HepG2 (cell line): ENCODE data around the gene ZNF507. TPM values are rescaled to one million over a fixed set of nuclear protein-coding genes. Genes with fewer than 3 reads are reported as not detected.

Source experiments
- CCAR2 ChIP-seq: fragments of 200-400 bp; formaldehyde crosslinking; optimal IDR thresholded peaks from 2 replicates; pipeline ENCODE3; 2018; ENCODE audit warnings: low read depth, mild to moderate bottlenecking, low read length, moderate library complexity
- CENPBD1 ChIP-seq: sonication (generic); formaldehyde crosslinking; IDR thresholded peaks from 2 replicates; pipeline ENCODE4 v1.8.0; 2022; ENCODE audit warnings: missing genetic modification reagents, low read depth, mild to moderate bottlenecking, borderline replicate concordance
- CREM ChIP-seq, 2 experiments: sonication (generic) in 1 of 2; formaldehyde crosslinking in 1 of 2; IDR thresholded peaks; 2 replicates each; pipeline versions ENCODE4 v1.4.0 to v1.6.1; 2016 to 2020; ENCODE audit warnings: antibody characterized with exemption in 1 of 2, mild to moderate bottlenecking in 1 of 2, missing genetic modification reagents in 1 of 2
- DRAP1 ChIP-seq: IDR thresholded peaks from 2 replicates; pipeline ENCODE4 v1.6.1; 2016; ENCODE audit warnings: missing genetic modification reagents, missing compliant biosample characterization
- GABPB1 ChIP-seq: IDR thresholded peaks from 2 replicates; pipeline ENCODE4 v1.6.1; 2016; ENCODE audit warnings: mild to moderate bottlenecking, missing genetic modification reagents, moderate library complexity, missing compliant biosample characterization
- GLI4 ChIP-seq: sonication (generic); formaldehyde crosslinking; IDR thresholded peaks from 2 replicates; pipeline ENCODE4 v1.5.1; 2020; ENCODE audit warnings: missing genetic modification reagents, mild to moderate bottlenecking, moderate library complexity, borderline replicate concordance
- KDM1A ChIP-seq: IDR thresholded peaks from 2 replicates; pipeline ENCODE4 v1.6.1; 2016; ENCODE audit warnings: missing compliant biosample characterization
- MTA3 ChIP-seq: sonication (generic); formaldehyde crosslinking; IDR thresholded peaks from 2 replicates; pipeline ENCODE4 v1.4.0; 2020; ENCODE audit warnings: missing genetic modification reagents
- MXD4 ChIP-seq: IDR thresholded peaks from 2 replicates; pipeline ENCODE4 v1.6.1; 2016; ENCODE audit warnings: mild to moderate bottlenecking, missing biosample characterization, missing genetic modification reagents
- PRPF4 ChIP-seq: fragments of 200-400 bp; formaldehyde crosslinking; IDR thresholded peaks from 2 replicates; pipeline ENCODE4 v1.6.1; 2016; ENCODE audit warnings: low read length, low read depth; ENCODE audit not compliant: poor library complexity, severe bottlenecking
- SKIL ChIP-seq: sonication (generic); formaldehyde crosslinking; IDR thresholded peaks from 2 replicates; pipeline ENCODE4 v1.8.0; 2022; ENCODE audit warnings: missing genetic modification reagents, mild to moderate bottlenecking, moderate library complexity, borderline replicate concordance
- SPEN ChIP-seq: sonication (generic); formaldehyde crosslinking; IDR thresholded peaks from 2 replicates; pipeline ENCODE4 v1.5.1; 2020; ENCODE audit warnings: low read depth, mild to moderate bottlenecking, missing genetic modification reagents
- TAF15 ChIP-seq: fragments of 200-400 bp; formaldehyde crosslinking; IDR thresholded peaks from one replicate; pipeline ENCODE4 v1.6.1; 2018; ENCODE audit warnings: mild to moderate bottlenecking, low read depth, low read length; ENCODE audit not compliant: poor library complexity, severe bottlenecking
- TOE1 ChIP-seq: sonication (generic); formaldehyde crosslinking; IDR thresholded peaks from 2 replicates; pipeline ENCODE4 v1.4.0; 2020; ENCODE audit warnings: mild to moderate bottlenecking, missing genetic modification reagents
- ZFP90 ChIP-seq: sonication (generic); formaldehyde crosslinking; IDR thresholded peaks from 2 replicates; pipeline ENCODE4 v1.8.0; 2022; ENCODE audit warnings: missing genetic modification reagents, mild to moderate bottlenecking, inconsistent platforms, borderline replicate concordance
- ZNF207 ChIP-seq: fragments of 450-650 bp; IDR thresholded peaks from 2 replicates; pipeline ENCODE4 v1.6.1; 2016; ENCODE audit warnings: antibody characterized with exemption, borderline replicate concordance
- ZNF274 ChIP-seq: sonication (generic); formaldehyde crosslinking; IDR thresholded peaks from 2 replicates; pipeline ENCODE4 v1.5.1; 2020; ENCODE audit warnings: mild to moderate bottlenecking, missing genetic modification reagents
- ZNF44 ChIP-seq: sonication (generic); formaldehyde crosslinking; IDR thresholded peaks from 2 replicates; pipeline ENCODE4 v1.5.1; 2020; ENCODE audit warnings: mild to moderate bottlenecking, missing genetic modification reagents
- ZNF691 ChIP-seq: sonication (generic); formaldehyde crosslinking; IDR thresholded peaks from 2 replicates; pipeline ENCODE4 v1.4.0; 2020; ENCODE audit warnings: missing genetic modification reagents, low read depth, mild to moderate bottlenecking, borderline replicate concordance
- ZNF724P ChIP-seq: sonication (generic); formaldehyde crosslinking; IDR thresholded peaks from 2 replicates; pipeline ENCODE4 v1.8.0; 2022; ENCODE audit warnings: missing genetic modification reagents, borderline replicate concordance
- ZNF775 ChIP-seq: sonication (generic); formaldehyde crosslinking; IDR thresholded peaks from 2 replicates; pipeline ENCODE4 v1.4.0; 2020; ENCODE audit warnings: missing genetic modification reagents, mild to moderate bottlenecking, moderate library complexity, borderline replicate concordance
- ZNF850 ChIP-seq: sonication (generic); formaldehyde crosslinking; conservative IDR thresholded peaks from 2 replicates; pipeline ENCODE4 v1.9.0; 2021; ENCODE audit warnings: mild to moderate bottlenecking, missing genetic modification reagents
- ZXDC ChIP-seq: sonication (generic); formaldehyde crosslinking; IDR thresholded peaks from 2 replicates; pipeline ENCODE4 v1.5.0; 2020; ENCODE audit warnings: mild to moderate bottlenecking, missing genetic modification reagents
- polyA plus RNA-seq, 8 experiments: library from polyadenylated mRNA; depleted of rRNA in 3 of 8; stranded (reverse) in 7 of 8; unstranded in 1 of 8; fragments of >200 nt; fragmentation: Illumina TruSeq in 4 of 8; extraction: Trizol in 4 of 8; gene quantifications; 2 replicates each; pipeline versions ENCODE4 v1.2.1 to v1.2.3, GENCODE V29; 2011 to 2016; ENCODE audit warnings: low read depth in 4 of 8, missing spikeins in 1 of 8, mixed read lengths in 1 of 8; ENCODE audit not compliant: insufficient read depth in 1 of 8
- total RNA-seq, 5 experiments: library from RNA; depleted of rRNA; stranded (reverse); fragments of >200 nt; fragmentation: Illumina TruSeq; extraction: Trizol; gene quantifications; 2 replicates each; pipeline ENCODE4 v1.2.3, GENCODE V29; 2016; ENCODE audit warnings: low read depth in 1 of 5

ZNF507 gene
- total and polyA plus RNA-seq, 2 of the 13 experiments (the other 11 are each of a cell fraction or from before 2014, with no cell fraction given): 7.3 to 10.9 TPM

- TF ChIP-seq GLI4 (CRISPR knock-in tag) (no peak), DRAP1 (CRISPR knock-in tag) (peak; percentile 52), ZNF274 (CRISPR knock-in tag) (no peak), CCAR2 (no peak), ZNF724P (no peak), CREM (IDR thresholded peaks at IDR 0.05) (peak; percentile 78), CREM (CRISPR knock-in tag; IDR thresholded peaks at IDR 0.05) (no peak), SPEN (CRISPR knock-in tag) (peak; percentile 70; the same call in 1 of the 2 replicates), TAF15 (no peak), KDM1A (CRISPR knock-in tag) (peak; percentile 48), ZNF850 (CRISPR knock-in tag) (no peak), ZNF691 (no peak), ZXDC (no peak), ZFP90 (0 out of 2 replicates have a peak, but pooled peaks have one; percentile 46), ZNF207 (no peak), TOE1 (CRISPR knock-in tag) (no peak), ZNF775 (CRISPR knock-in tag) (no peak), SKIL (no peak; the same call in 1 of the 2 replicates), MTA3 (CRISPR knock-in tag) (no peak), PRPF4 (no peak), GABPB1 (CRISPR knock-in tag) (peak; percentile 15; the same call in 1 of the 2 replicates), ZNF44 (no peak), CENPBD1 (CRISPR knock-in tag) (no peak), MXD4 (CRISPR knock-in tag) (0 out of 2 replicates have a peak, but pooled peaks have one; percentile 16)
Observed at GRCh38 chr19:32373585-32374295, 28.3 kb downstream of the ZNF507 start (continued).
